ENCODE data around the gene PSMG3.

The PSMG3 gene

GRCh38 chr7:1602386-1602785 lies 32.6 kb upstream of the PSMG3 start:
- no peak for DNase-seq (ENCODE audit: low read depth)
- TF ChIP-seq CTCF (conservative IDR thresholded peaks at IDR 0.05; ENCODE audit: low read length) = no peak
- no peak overlapping the region for H3K4me3 ChIP-seq (ENCODE audit: low read length)

- H3K4me3 ChIP-seq (ENCODE audit: low read length) = no peak overlapping the region
- DNase-seq (ENCODE audit: low read depth) = no peak
- TF ChIP-seq CTCF (conservative IDR thresholded peaks at IDR 0.05; ENCODE audit: low read length) = no peak
These were observed 32.1 kb upstream of the PSMG3 start for GRCh38 chr7:1601956-1602355.

- H3K4me3 ChIP-seq (ENCODE audit: low read length) = no peak overlapping the region
- no peak for DNase-seq (ENCODE audit: low read depth)
- no peak for TF ChIP-seq CTCF (conservative IDR thresholded peaks at IDR 0.05; ENCODE audit: low read length)
These were observed 30.0 kb upstream of the PSMG3 start for GRCh38 chr7:1599640-1600395.

GRCh38 chr7:1598961-1599639 lies 29.3 kb upstream of the PSMG3 start:
- no peak for TF ChIP-seq CTCF (conservative IDR thresholded peaks at IDR 0.05; ENCODE audit: low read length)
- no peak for DNase-seq (ENCODE audit: low read depth)
- H3K4me3 ChIP-seq (ENCODE audit: low read length) = no peak overlapping the region

GRCh38 chr7:1598286-1598685 lies 28.5 kb upstream of the PSMG3 start:
- DNase-seq (ENCODE audit: low read depth) = no peak
- no peak overlapping the region for H3K4me3 ChIP-seq (ENCODE audit: low read length)
- no peak for TF ChIP-seq CTCF (conservative IDR thresholded peaks at IDR 0.05; ENCODE audit: low read length)

GRCh38 chr7:1597791-1598190 lies 28.0 kb upstream of the PSMG3 start:
- TF ChIP-seq CTCF (conservative IDR thresholded peaks at IDR 0.05; ENCODE audit: low read length) = no peak
- no peak overlapping the region for H3K4me3 ChIP-seq (ENCODE audit: low read length)
- no peak for DNase-seq (ENCODE audit: low read depth)

Measured in AG10803 (cell line).